Fibroblast of pulmonary artery (primary cell): ENCODE results near the gene ZNF664.
A peak's percentile ranks its signal among the peaks of the same experiment; 100 is the strongest.

Source experiments
- DNase-seq: peaks from one replicate; pipeline ENCODE4 v3.0.0-alpha.2; 2010; ENCODE audit warnings: low read depth
- H3K4me3 ChIP-seq: replicated peaks from 2 replicates; pipeline ENCODE4 v1.5.1; 2011; ENCODE audit warnings: low read depth, mild to moderate bottlenecking, control low read depth, low read length, moderate library complexity
- TF ChIP-seq, protein P1 (sequence below): IDR thresholded peaks from 2 replicates; pipeline ENCODE4 v1.5.1; 2011; ENCODE audit warnings: mild to moderate bottlenecking, control low read depth, low read length, inconsistent platforms; ENCODE audit errors: missing control alignments

The ZNF664 gene

DNA sequence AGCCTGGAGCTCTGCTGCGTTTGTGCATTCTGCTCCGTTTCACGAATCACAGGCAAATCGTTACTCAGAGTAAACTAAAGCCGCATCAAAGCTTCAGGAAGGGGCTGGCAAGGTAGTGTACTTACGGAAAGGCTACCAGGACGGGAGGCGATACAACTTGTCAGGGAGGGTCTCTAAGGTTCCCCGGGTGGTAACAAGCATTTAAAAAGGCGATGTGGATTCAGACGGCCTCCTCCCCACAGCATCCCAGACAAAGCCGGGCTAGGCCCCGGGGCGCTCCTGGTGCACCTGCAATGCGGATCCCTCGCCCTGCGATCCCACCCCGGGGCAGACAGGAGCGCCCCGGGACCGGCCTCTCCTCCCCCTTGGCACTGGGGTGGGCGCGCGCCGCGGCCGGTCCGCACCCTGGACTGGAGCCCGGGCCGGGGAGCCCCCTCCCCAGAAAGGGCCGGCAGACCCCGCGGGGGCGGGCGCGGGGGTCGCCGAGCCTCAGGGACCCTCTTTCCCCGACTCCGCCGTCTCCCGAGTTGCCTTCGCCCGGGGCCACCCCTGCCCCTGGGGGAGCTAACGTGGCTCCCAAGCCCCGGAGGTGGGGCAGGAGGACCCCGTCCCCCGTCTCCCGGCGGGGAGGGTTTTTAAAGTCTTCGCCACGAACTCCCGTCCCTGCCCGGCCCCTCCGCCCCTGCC, 1.1 kb upstream of the ZNF664 start:
- H3K4me3 ChIP-seq = peak overlapping the region; percentile 72
- TF ChIP-seq, protein P1, sequence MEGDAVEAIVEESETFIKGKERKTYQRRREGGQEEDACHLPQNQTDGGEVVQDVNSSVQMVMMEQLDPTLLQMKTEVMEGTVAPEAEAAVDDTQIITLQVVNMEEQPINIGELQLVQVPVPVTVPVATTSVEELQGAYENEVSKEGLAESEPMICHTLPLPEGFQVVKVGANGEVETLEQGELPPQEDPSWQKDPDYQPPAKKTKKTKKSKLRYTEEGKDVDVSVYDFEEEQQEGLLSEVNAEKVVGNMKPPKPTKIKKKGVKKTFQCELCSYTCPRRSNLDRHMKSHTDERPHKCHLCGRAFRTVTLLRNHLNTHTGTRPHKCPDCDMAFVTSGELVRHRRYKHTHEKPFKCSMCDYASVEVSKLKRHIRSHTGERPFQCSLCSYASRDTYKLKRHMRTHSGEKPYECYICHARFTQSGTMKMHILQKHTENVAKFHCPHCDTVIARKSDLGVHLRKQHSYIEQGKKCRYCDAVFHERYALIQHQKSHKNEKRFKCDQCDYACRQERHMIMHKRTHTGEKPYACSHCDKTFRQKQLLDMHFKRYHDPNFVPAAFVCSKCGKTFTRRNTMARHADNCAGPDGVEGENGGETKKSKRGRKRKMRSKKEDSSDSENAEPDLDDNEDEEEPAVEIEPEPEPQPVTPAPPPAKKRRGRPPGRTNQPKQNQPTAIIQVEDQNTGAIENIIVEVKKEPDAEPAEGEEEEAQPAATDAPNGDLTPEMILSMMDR = no peak
- peak; percentile 47 for DNase-seq

DNA sequence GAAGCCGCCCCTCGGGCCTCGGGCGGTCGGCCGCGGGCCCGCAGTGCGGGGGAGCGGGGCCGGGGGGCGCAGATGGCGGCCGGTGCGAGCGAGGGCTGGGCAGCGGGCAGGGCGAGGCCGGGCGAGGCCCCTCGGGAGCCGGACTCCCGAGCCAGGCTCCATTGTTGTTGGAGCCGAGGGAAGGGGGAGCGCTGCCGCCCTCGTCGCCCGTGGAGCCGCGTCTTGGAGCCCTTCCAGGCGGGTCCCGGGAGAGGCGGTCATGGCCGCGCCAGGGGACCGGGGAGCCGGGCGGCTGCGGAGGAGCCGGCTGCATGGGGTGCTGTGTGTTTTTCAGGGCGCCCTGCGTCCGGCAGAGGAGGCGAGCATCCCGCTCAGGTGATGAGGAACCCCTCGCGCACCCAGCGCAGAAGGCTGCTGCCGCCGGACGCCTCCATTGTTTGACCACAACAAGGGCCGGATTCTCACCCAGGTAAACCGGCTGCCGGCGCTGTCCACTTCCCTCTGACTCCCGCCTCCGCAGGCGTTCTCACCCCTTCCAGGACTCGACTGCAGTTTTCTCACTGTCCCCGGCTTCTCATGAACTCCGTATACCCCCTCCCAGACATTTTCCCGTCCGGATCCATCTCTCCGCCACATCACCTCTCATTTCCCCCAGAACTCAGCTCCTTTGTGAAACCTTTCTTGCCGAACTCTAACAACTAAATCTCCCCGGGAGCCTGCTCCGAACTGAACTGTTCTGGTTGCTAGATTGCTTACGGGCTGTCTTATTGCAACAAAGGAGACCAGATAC, 732 bp downstream of the ZNF664 start:
- peak; percentile 17 for DNase-seq
- TF ChIP-seq, protein P1 = no peak
- peak overlapping the region; percentile 69 for H3K4me3 ChIP-seq

DNA sequence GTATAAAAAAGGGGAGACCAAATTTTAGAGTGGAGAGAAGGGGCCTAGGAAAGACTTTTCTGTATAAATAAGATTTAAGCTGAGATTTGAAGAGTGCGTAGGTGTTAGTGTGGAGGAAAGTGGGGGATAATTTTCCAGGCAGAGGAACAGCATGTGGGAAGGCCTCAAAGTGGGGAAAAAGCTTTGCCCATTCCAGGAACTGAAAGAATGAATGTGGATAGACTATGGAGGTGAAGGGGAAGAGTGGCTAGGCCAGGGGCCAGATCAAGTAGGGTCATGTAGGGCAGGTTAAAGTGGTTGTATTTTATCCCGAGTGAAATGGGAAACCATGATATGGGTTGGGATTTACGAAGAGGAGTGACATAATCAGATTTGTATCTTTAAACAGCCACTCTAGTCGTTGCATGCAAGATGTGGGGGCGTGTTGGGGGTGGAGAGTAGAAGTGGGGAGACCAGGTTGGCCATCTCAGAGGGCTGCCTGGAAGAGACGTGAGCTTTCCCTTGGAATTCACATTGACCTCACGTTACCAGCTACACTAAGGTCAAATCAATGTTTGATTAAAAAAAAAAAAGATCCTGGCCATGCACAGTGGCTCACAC, 3.3 kb downstream of the ZNF664 start:
- TF ChIP-seq, protein P1 = no peak
- no peak overlapping the region for H3K4me3 ChIP-seq
- no peak for DNase-seq

DNA sequence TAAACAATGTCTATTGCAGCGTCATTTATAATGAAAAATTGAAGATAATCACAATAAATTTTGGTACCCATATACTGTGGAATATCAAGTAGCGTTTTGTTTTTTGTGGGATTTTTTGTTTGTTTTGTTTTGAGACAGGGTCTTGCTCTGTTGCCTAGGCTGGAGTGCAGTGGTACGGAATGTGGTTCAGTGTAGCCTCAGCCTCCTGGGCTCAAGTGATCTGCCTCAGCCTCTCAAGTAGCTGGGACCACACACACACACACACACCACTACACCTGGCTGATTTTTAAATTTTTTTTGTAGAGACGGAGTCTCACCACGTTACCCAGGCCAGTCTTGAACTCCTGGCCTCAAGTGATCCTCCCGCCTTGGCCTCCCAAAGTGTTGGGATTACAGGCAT, 6.6 kb downstream of the ZNF664 start:
- TF ChIP-seq, protein P1 = no peak
- H3K4me3 ChIP-seq = no peak overlapping the region
- no peak for DNase-seq

DNA sequence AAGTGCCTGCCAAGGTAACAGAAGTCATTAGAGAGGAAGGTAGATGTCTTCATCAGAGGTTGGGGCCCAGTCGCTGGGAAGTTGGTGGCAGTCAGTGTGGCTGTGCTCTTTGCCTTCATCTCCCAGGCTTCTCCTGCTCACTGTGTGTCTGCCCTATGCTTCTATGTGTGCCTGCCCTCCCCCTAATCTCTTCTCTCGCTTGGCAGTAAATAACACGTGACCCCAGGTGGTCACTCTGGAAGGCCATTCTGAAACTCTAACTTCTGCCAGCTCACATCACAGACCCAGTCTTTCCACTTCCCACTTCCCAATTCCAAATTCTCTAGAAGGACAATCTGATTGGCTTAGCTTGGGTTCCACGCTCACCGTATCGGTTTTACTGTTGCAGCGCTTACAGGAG, 9.3 kb downstream of the ZNF664 start:
- no peak for DNase-seq
- TF ChIP-seq, protein P1 = no peak
- no peak overlapping the region for H3K4me3 ChIP-seq

DNA sequence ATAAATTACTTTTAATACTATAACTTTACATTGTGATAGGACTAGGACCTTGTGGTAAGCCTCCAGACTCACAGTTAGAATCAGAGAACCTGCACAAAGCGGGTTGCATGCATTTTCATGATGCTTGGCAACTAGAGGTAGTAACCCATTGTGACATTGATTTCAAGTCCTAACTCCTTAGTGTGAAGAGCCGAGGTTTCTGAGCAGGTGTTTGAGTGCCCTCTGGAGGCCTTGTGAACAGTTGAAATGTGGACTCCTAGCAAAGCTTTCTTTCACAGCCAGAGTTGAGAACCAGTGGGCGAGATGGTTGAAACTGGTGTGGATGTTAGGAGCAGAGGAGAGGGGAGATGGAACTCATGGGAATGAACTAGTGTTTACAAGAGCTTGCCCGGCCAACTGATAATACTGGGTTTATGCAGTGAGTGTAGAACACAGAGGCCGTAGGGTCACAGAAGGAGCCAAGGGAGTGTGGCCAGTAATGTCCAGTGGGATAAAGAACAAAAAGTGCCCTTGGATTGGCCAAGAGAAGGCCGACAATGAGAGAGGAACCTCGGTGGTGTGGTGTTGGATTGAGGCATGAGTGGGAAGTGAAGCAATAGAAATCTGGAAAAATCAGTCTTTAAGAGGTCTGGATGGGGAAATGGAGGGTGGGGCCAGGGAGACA, 10.9 kb downstream of the ZNF664 start:
- TF ChIP-seq, protein P1 = peak; percentile 80
- peak; percentile 85 for DNase-seq
- H3K4me3 ChIP-seq = no peak overlapping the region
